HG03469 (cell line): Measurements from ENCODE around the gene NEURL1B.

Experiments
- ATAC-seq: cut with Tn5 transposase; IDR thresholded peaks from one replicate; pipeline ENCODE4 v1.9.1; 2021; ENCODE audit warnings: mild to moderate bottlenecking, moderate library complexity, moderate number of reproducible peaks; ENCODE audit not compliant: unreplicated experiment

Gene NEURL1B

GRCh38 chr5:172728481-172729241 is 87.6 kb downstream of the NEURL1B start:
- no peak for ATAC-seq

GRCh38 chr5:172729588-172729987 is 88.5 kb downstream of the NEURL1B start:
- ATAC-seq, result no peak

GRCh38 chr5:172730222-172730621 is 89.2 kb downstream of the NEURL1B start:
- no peak for ATAC-seq

GRCh38 chr5:172730981-172731679 is 90.1 kb downstream of the NEURL1B start:
- no peak for ATAC-seq

GRCh38 chr5:172731680-172732074 is 90.6 kb downstream of the NEURL1B start:
- ATAC-seq, result no peak

GRCh38 chr5:172732201-172732865 is 91.3 kb downstream of the NEURL1B start:
- ATAC-seq, result no peak

GRCh38 chr5:172733131-172733973 is 92.3 kb downstream of the NEURL1B start:
- ATAC-seq, result no peak

GRCh38 chr5:172733974-172734346 is 92.9 kb downstream of the NEURL1B start:
- no peak for ATAC-seq

GRCh38 chr5:172735141-172735831 is 94.2 kb downstream of the NEURL1B start:
- no peak for ATAC-seq

GRCh38 chr5:172736508-172737135 is 95.6 kb downstream of the NEURL1B start:
- no peak for ATAC-seq

- no peak for ATAC-seq
Observed at GRCh38 chr5:172739375-172739774, 98.3 kb downstream of the NEURL1B start.

GRCh38 chr5:172740428-172741205 is 99.6 kb downstream of the NEURL1B start:
- ATAC-seq, result no peak
